Panc1 (cell line): Measurements from ENCODE around the gene ASF1B. TPM values are rescaled to one million over a fixed set of nuclear protein-coding genes. Genes with fewer than 3 reads are reported as not detected.

Source experiments
- ATAC-seq: fragments of 200-7000 bp; cut with Tn5 transposase; 2 replicates; pipeline ENCODE4 v1.9.1; 2020; ENCODE audit warnings: mild to moderate bottlenecking, moderate library complexity
- BruUV-seq: library from RNA; stranded (reverse); fragments of 400-500 nt; replicated peaks from 2 replicates; lab custom pipeline; 2021; lab: Mats Ljungman, UMichigan
- CTCF ChIA-PET: fragments of 300-600 bp; sonication (Branson Sonifier 250); formaldehyde crosslinking; loops from one replicate; lab custom pipeline; 2022; ENCODE audit warnings: antibody characterized with exemption; lab: Charles Lee
- POLR2A ChIA-PET: fragments of 300-600 bp; sonication (Branson Sonifier 250); formaldehyde crosslinking; loops from one replicate; lab custom pipeline; 2022; ENCODE audit warnings: antibody characterized with exemption; lab: Charles Lee
- DNase-seq: peaks from one replicate; pipeline ENCODE4 v3.0.0-alpha.2; 2010; ENCODE audit warnings: low read depth, low spot score
- H3K27ac ChIP-seq: 2 replicates; pipeline ENCODE4 v1.5.1; 2011; ENCODE audit warnings: mild to moderate bottlenecking, low read length, inconsistent platforms
- H3K27me3 ChIP-seq: fragments of 200-500 bp; sonication (Bioruptor generic); 2 replicates; pipeline ENCODE4 v1.6.0; 2014; ENCODE audit warnings: low read length, inconsistent platforms; ENCODE audit not compliant: control insufficient read depth, insufficient read depth
- H3K36me3 ChIP-seq: fragments of 200-500 bp; sonication (Bioruptor generic); 2 replicates; pipeline ENCODE4 v1.5.1; 2014; ENCODE audit warnings: inconsistent platforms, mild to moderate bottlenecking, low read length, moderate library complexity; ENCODE audit not compliant: control insufficient read depth, insufficient read depth
- H3K4me1 ChIP-seq: 2 replicates; pipeline ENCODE4 v1.5.1; 2011; ENCODE audit warnings: inconsistent platforms, mild to moderate bottlenecking, low read length, moderate library complexity; ENCODE audit not compliant: control insufficient read depth, insufficient read depth
- H3K4me3 ChIP-seq, 2 experiments: 2 replicates each; pipeline ENCODE4 v1.5.1; 2011 to 2012; ENCODE audit warnings: low read depth in 2 of 2, low read length in 2 of 2, mild to moderate bottlenecking in 2 of 2, inconsistent platforms in 1 of 2, moderate library complexity in 1 of 2
- H3K9me3 ChIP-seq: fragments of 200-500 bp; sonication (Bioruptor generic); 2 replicates; pipeline ENCODE4 v1.5.1; 2014; ENCODE audit warnings: low read depth, mild to moderate bottlenecking, inconsistent platforms, low read length, moderate library complexity; ENCODE audit not compliant: control insufficient read depth, insufficient read depth
- POLR2AphosphoS5 ChIP-seq: IDR thresholded peaks from 2 replicates; pipeline ENCODE4 v1.6.1; 2012; ENCODE audit warnings: mild to moderate bottlenecking, low read depth, low read length, moderate library complexity
- SIN3A ChIP-seq: IDR thresholded peaks from 2 replicates; pipeline ENCODE4 v1.6.1; 2012; ENCODE audit warnings: low read depth, mild to moderate bottlenecking, low read length, moderate library complexity, borderline replicate concordance; ENCODE audit not compliant: insufficient read depth
- TCF7L2 ChIP-seq: IDR thresholded peaks from 2 replicates; pipeline ENCODE4 v1.6.1; 2011; ENCODE audit warnings: mild to moderate bottlenecking, low read depth, low read length, inconsistent platforms
- in situ Hi-C: cut with HindIII; loops from 2 replicates; pipeline ENCODE4 v1.10.0; 2016; ENCODE audit warnings: low sequenced_read_pairs, low pct_unique_long_range_greater_than_20kb
- intact Hi-C: fragments of 100-400 bp; cut with micrococcal nuclease; formaldehyde crosslinking; loops from one replicate; pipeline ENCODE4 v1.10.0; 2022; ENCODE audit not compliant: unreplicated experiment
- total RNA-seq: library from RNA; stranded (reverse); gene quantifications from one replicate; pipeline ENCODE4 v1.2.1, GENCODE V29; 2021; ENCODE audit not compliant: unreplicated experiment
- TF ChIP-seq, protein P1 (sequence below): fragments of 450-650 bp; IDR thresholded peaks from 2 replicates; pipeline ENCODE4 v1.5.1; 2017; ENCODE audit warnings: mild to moderate bottlenecking
- TF ChIP-seq, protein P2 (sequence below), 2 experiments: IDR thresholded peaks; 2 replicates each; pipeline ENCODE4 v1.6.1; 2011 to 2012; ENCODE audit warnings: low read depth in 2 of 2, control low read depth in 1 of 2, low read length in 1 of 2, mild to moderate bottlenecking in 1 of 2, moderate library complexity in 1 of 2; ENCODE audit not compliant: insufficient read depth in 1 of 2

The ASF1B gene
- total RNA-seq, 1 experiment from 2014 or later: 35.4 TPM

GRCh38 chr19:14089662-14090508, 46.5 kb downstream of the ASF1B start:
- CTCF ChIA-PET: interaction anchor here (0.7 kb wide), 1 partner anchor 24 kb away, joined by 7 read pairs; no protein-coding TSS in a partner anchor
- Histone ChIP-seq H3K27ac (no peak overlapping the region), H3K4me1 (peaks cover 4% of the 10 kb centered on the region), H3K27me3 (no peaks in the 10 kb centered on the region), H3K36me3 (no peaks in the 10 kb centered on the region; the same call in 1 of the 2 replicates), H3K9me3 (peaks cover 3% of the 10 kb centered on the region; the same call in 1 of the 2 replicates), H3K4me3 (peak overlapping the region; percentile 50 to 51)
- in situ Hi-C loops (no loop called here), intact Hi-C loops (no loop called here)
- no TSS peak for BruUV-seq
- DNase-seq (no peak), ATAC-seq (peak; percentile 44)
- POLR2A ChIA-PET: interaction anchor here (0.6 kb wide), 1 partner anchor 252 kb away, joined by 4 read pairs; no protein-coding TSS in a partner anchor
- TF ChIP-seq POLR2AphosphoS5: no peak
- TF ChIP-seq, protein P1, sequence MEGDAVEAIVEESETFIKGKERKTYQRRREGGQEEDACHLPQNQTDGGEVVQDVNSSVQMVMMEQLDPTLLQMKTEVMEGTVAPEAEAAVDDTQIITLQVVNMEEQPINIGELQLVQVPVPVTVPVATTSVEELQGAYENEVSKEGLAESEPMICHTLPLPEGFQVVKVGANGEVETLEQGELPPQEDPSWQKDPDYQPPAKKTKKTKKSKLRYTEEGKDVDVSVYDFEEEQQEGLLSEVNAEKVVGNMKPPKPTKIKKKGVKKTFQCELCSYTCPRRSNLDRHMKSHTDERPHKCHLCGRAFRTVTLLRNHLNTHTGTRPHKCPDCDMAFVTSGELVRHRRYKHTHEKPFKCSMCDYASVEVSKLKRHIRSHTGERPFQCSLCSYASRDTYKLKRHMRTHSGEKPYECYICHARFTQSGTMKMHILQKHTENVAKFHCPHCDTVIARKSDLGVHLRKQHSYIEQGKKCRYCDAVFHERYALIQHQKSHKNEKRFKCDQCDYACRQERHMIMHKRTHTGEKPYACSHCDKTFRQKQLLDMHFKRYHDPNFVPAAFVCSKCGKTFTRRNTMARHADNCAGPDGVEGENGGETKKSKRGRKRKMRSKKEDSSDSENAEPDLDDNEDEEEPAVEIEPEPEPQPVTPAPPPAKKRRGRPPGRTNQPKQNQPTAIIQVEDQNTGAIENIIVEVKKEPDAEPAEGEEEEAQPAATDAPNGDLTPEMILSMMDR: peak; percentile 44; the same call in 1 of the 2 replicates

- no peaks in the 10 kb centered on the region for H3K27me3 ChIP-seq
- intact Hi-C loops (no loop called here), in situ Hi-C loops (no loop called here)
- TF ChIP-seq, protein P2, sequence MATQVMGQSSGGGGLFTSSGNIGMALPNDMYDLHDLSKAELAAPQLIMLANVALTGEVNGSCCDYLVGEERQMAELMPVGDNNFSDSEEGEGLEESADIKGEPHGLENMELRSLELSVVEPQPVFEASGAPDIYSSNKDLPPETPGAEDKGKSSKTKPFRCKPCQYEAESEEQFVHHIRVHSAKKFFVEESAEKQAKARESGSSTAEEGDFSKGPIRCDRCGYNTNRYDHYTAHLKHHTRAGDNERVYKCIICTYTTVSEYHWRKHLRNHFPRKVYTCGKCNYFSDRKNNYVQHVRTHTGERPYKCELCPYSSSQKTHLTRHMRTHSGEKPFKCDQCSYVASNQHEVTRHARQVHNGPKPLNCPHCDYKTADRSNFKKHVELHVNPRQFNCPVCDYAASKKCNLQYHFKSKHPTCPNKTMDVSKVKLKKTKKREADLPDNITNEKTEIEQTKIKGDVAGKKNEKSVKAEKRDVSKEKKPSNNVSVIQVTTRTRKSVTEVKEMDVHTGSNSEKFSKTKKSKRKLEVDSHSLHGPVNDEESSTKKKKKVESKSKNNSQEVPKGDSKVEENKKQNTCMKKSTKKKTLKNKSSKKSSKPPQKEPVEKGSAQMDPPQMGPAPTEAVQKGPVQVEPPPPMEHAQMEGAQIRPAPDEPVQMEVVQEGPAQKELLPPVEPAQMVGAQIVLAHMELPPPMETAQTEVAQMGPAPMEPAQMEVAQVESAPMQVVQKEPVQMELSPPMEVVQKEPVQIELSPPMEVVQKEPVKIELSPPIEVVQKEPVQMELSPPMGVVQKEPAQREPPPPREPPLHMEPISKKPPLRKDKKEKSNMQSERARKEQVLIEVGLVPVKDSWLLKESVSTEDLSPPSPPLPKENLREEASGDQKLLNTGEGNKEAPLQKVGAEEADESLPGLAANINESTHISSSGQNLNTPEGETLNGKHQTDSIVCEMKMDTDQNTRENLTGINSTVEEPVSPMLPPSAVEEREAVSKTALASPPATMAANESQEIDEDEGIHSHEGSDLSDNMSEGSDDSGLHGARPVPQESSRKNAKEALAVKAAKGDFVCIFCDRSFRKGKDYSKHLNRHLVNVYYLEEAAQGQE (IDR thresholded peaks at IDR 0.05; ENCODE audit: insufficient read depth in 1 of 2, low read depth in 2 of 2, low read length in 1 of 2): no peak
- TF ChIP-seq SIN3A (no peak), TCF7L2 (no peak), POLR2AphosphoS5 (no peak)
- TF ChIP-seq, protein P1: no peak
- ChIA-PET CTCF (no interaction called here), POLR2A (no interaction called here)
- H3K4me3 ChIP-seq: peak overlapping the region; percentile 50 to 51
- peaks cover 4% of the 10 kb centered on the region for H3K4me1 ChIP-seq
- no peaks in the 10 kb centered on the region; the same call in 1 of the 2 replicates for H3K36me3 ChIP-seq
- DNase-seq (no peak), ATAC-seq (no peak)
- no peak overlapping the region for H3K27ac ChIP-seq
- no TSS peak for BruUV-seq
- peaks cover 3% of the 10 kb centered on the region; the same call in 1 of the 2 replicates for H3K9me3 ChIP-seq
These were observed 47.1 kb downstream of the ASF1B start for GRCh38 chr19:14089412-14089661.
